CD4-positive, alpha-beta T cell (primary cell): ENCODE measurements around the gene DEXI. TPM values are rescaled to one million over a fixed set of nuclear protein-coding genes. Genes with fewer than 3 reads are reported as not detected.

Source experiments
- ATAC-seq: fragments of 200-7000 bp; cut with Tn5 transposase; one replicate; pipeline ENCODE4 v1.10.0; 2022; ENCODE audit warnings: mild to moderate bottlenecking; ENCODE audit not compliant: poor library complexity
- CTCF ChIA-PET: fragments of 350-600 bp; sonication (Branson Sonifier 250); formaldehyde crosslinking; loops from one replicate; lab custom pipeline; 2021; ENCODE audit warnings: antibody characterized with exemption, inconsistent platforms; lab: Charles Lee
- POLR2A ChIA-PET: fragments of 350-600 bp; sonication (Branson Sonifier 250); formaldehyde crosslinking; loops from one replicate; lab custom pipeline; 2021; ENCODE audit warnings: antibody characterized with exemption, inconsistent platforms; lab: Charles Lee
- DNase-seq, 14 experiments: peaks; one replicate each; pipeline ENCODE4 v3.0.0-alpha.2; 2013 to 2020; ENCODE audit warnings: mixed read lengths in 2 of 14
- H3K27ac ChIP-seq, 2 donors: one replicate each; pipeline versions ENCODE4 v1.5.1 to v1.7.0; 2013; ENCODE audit warnings: low read length in 2 of 2, low read depth in 1 of 2, mild to moderate bottlenecking in 1 of 2
- H3K27me3 ChIP-seq, 2 experiments: 1 replicate in 1 of 2; 2 replicates in 1 of 2; pipeline versions ENCODE4 v1.6.1 to v1.7.0; 2013; ENCODE audit warnings: low read length in 2 of 2, control low read depth in 1 of 2, mild to moderate bottlenecking in 1 of 2, moderate library complexity in 1 of 2; ENCODE audit not compliant: insufficient read depth in 2 of 2, control insufficient read depth in 1 of 2
- H3K36me3 ChIP-seq: one replicate; pipeline ENCODE4 v1.6.1; 2013; ENCODE audit warnings: low read length, control low read depth; ENCODE audit not compliant: insufficient read depth
- H3K4me1 ChIP-seq: one replicate; pipeline ENCODE4 v1.6.1; 2013; ENCODE audit warnings: low read length, control low read depth; ENCODE audit not compliant: insufficient read depth
- H3K4me3 ChIP-seq: one replicate; pipeline ENCODE4 v1.5.1; 2013; ENCODE audit warnings: mild to moderate bottlenecking, low read length, moderate library complexity
- H3K9me3 ChIP-seq, 2 experiments: 1 replicate in 1 of 2; 2 replicates in 1 of 2; pipeline versions ENCODE4 v1.6.1 to v1.7.0; 2013; ENCODE audit warnings: low read length in 2 of 2, mild to moderate bottlenecking in 2 of 2, control low read depth in 1 of 2, moderate library complexity in 1 of 2; ENCODE audit not compliant: control insufficient read depth in 1 of 2, insufficient read depth in 1 of 2
- H3K27ac Mint-ChIP-seq: one replicate; pipeline ENCODE4 v1.8.0; 2020; ENCODE audit warnings: mixed read lengths
- H3K27me3 Mint-ChIP-seq: one replicate; pipeline ENCODE4 v1.8.0; 2021; ENCODE audit warnings: mixed read lengths
- H3K36me3 Mint-ChIP-seq: one replicate; pipeline ENCODE4 v1.8.0; 2021; ENCODE audit warnings: low read depth, mixed read lengths
- H3K4me1 Mint-ChIP-seq: one replicate; pipeline ENCODE4 v1.8.0; 2021; ENCODE audit warnings: low read depth, mixed read lengths
- H3K4me3 Mint-ChIP-seq: one replicate; pipeline ENCODE4 v1.8.0; 2020; ENCODE audit warnings: mild to moderate bottlenecking, mixed read lengths
- H3K9me3 Mint-ChIP-seq: one replicate; pipeline ENCODE4 v1.8.0; 2020; ENCODE audit warnings: mixed read lengths
- CTCF ChIP-seq: fragments of 200-600 bp; IDR thresholded peaks from one replicate; pipeline ENCODE4 v1.8.0; 2022; ENCODE audit warnings: antibody characterized with exemption, mild to moderate bottlenecking
- intact Hi-C, 2 experiments: fragments of 100-400 bp; cut with DNase I in 1 of 2; cut with micrococcal nuclease in 1 of 2; formaldehyde crosslinking; loops; one replicate each; pipeline versions ENCODE4 v1.15.1 to v1.9.0; 2023 to 2025; cut with DNase I, micrococcal nuclease
- total RNA-seq, 174 experiments: library from RNA in 2 of 174; stranded (reverse) in 2 of 174; gene quantifications; one replicate each; pipeline ENCODE4 v1.2.3 and lab custom pipeline; 2021 to 2026

The DEXI gene
- total RNA-seq, 2 experiments from 2014 or later: 5.8 to 7.2 TPM

- TF ChIP-seq CTCF: no peak
- peak overlapping the region; percentile 61 for H3K4me3 Mint-ChIP-seq
- Histone ChIP-seq H3K27ac (no peak overlapping the region), H3K36me3 (peaks cover 3% of the 10 kb centered on the region), H3K4me1 (peaks cover 52% of the 10 kb centered on the region), H3K27me3 (no peaks in the 10 kb centered on the region), H3K4me3 (no peak overlapping the region), H3K9me3 (no peaks in the 10 kb centered on the region)
- ATAC-seq: peak; percentile 87
- H3K27ac Mint-ChIP-seq: peak overlapping the region; percentile 38
- DNase-seq: peak in 12 of 14 experiments; percentile 21 to 75 (median 44)
- H3K27me3 Mint-ChIP-seq: no peaks in the 10 kb centered on the region
- peaks cover 66% of the 10 kb centered on the region for H3K4me1 Mint-ChIP-seq
- ChIA-PET POLR2A (interaction anchor here (1.1 to 4.3 kb wide), 3 partner anchors 9 to 848 kb away, joined by 3 to 19 read pairs (median 4); partner anchors contain the start of genes SOCS1 and ZC3H7A), CTCF (interaction anchor here (1.1 to 2.3 kb wide), 4 partner anchors 15 to 307 kb away, joined by 3 to 6 read pairs (median 4); partner anchors contain the start of gene SOCS1)
- H3K36me3 Mint-ChIP-seq: peaks cover under 1% of the 10 kb centered on the region
- no peaks in the 10 kb centered on the region for H3K9me3 Mint-ChIP-seq
- intact Hi-C loops: loop anchor here in 1 of 2 experiments (10.0 kb wide), 2 partner anchors 205 to 1135 kb away; partner anchors contain the start of gene NUBP1
These were observed 7.2 kb upstream of the DEXI start for GRCh38 chr16:10949424-10949970.

- peaks cover 58% of the 10 kb centered on the region for H3K4me1 ChIP-seq
- peaks cover 6% of the 10 kb centered on the region for H3K36me3 Mint-ChIP-seq
- H3K4me3 Mint-ChIP-seq: peak overlapping the region; percentile 71
- no peak overlapping the region for H3K4me3 ChIP-seq
- H3K27me3 Mint-ChIP-seq: no peaks in the 10 kb centered on the region
- peaks cover 69% of the 10 kb centered on the region for H3K4me1 Mint-ChIP-seq
- no peak overlapping the region for H3K27ac Mint-ChIP-seq
- ChIA-PET CTCF (interaction anchor here (2.3 kb wide), 1 partner anchor 309 kb away, joined by 6 read pairs; the partner anchor contains the start of gene SOCS1), POLR2A (interaction anchor here (1.0 to 4.3 kb wide), 2 partner anchors 309 to 409 kb away, joined by 4 to 19 read pairs; partner anchors contain the start of gene SOCS1)
- intact Hi-C loops: loop anchor here in 1 of 2 experiments (10.0 kb wide), 2 partner anchors 202 to 1138 kb away; partner anchors contain the start of gene NUBP1
- no peak for DNase-seq
- no peak for TF ChIP-seq CTCF
- ATAC-seq: no peak
- no peaks in the 10 kb centered on the region for H3K27me3 ChIP-seq
- no peaks in the 10 kb centered on the region for H3K9me3 Mint-ChIP-seq
- peaks cover 3% of the 10 kb centered on the region for H3K36me3 ChIP-seq
- no peak overlapping the region for H3K27ac ChIP-seq
- H3K9me3 ChIP-seq: no peaks in the 10 kb centered on the region
These were observed 5.0 kb upstream of the DEXI start for GRCh38 chr16:10947211-10947787.

- no peaks in the 10 kb centered on the region for H3K27me3 Mint-ChIP-seq
- intact Hi-C loops: loop anchor here in 1 of 2 experiments (10.0 kb wide), 2 partner anchors 202 to 1138 kb away; partner anchors contain the start of gene NUBP1
These were observed 4.0 kb upstream of the DEXI start for GRCh38 chr16:10946308-10946707.

More at GRCh38 chr16:10946308-10946707, 4.0 kb upstream of the DEXI start:
- peak overlapping the region; percentile 76 for H3K27ac Mint-ChIP-seq
- H3K27me3 ChIP-seq: no peaks in the 10 kb centered on the region
- ATAC-seq: no peak
- ChIA-PET CTCF (no interaction called here), POLR2A (interaction anchor here (1.0 to 4.3 kb wide), 3 partner anchors 310 to 969 kb away, joined by 4 to 19 read pairs (median 5); partner anchors contain the start of genes GSPT1 and SOCS1)
- H3K36me3 ChIP-seq: no peaks in the 10 kb centered on the region
- H3K4me1 Mint-ChIP-seq: peaks cover 69% of the 10 kb centered on the region
- H3K36me3 Mint-ChIP-seq: peaks cover 6% of the 10 kb centered on the region
- no peaks in the 10 kb centered on the region for H3K9me3 ChIP-seq
- TF ChIP-seq CTCF: no peak
- H3K4me3 Mint-ChIP-seq: peak overlapping the region; percentile 96
- no peaks in the 10 kb centered on the region for H3K9me3 Mint-ChIP-seq
- H3K4me3 ChIP-seq: no peak overlapping the region
- no peak overlapping the region for H3K27ac ChIP-seq
- no peak for DNase-seq
- peaks cover 61% of the 10 kb centered on the region for H3K4me1 ChIP-seq
